Hematopoietic multipotent progenitor cell (in vitro differentiated cells): ENCODE measurements around the gene MTFR2. TPM values are rescaled to one million over a fixed set of nuclear protein-coding genes. Genes with fewer than 3 reads are reported as not detected.

Experiments used
- DNase-seq, 3 donors: peaks; one replicate each; pipeline ENCODE4 v3.0.0-alpha.2; 2011 to 2015; ENCODE audit warnings: low read depth in 2 of 3, low spot score in 2 of 3
- total RNA-seq: library from RNA; depleted of rRNA; stranded (reverse); fragments of >200 nt; gene quantifications from one replicate; pipeline ENCODE4 v1.2.3, GENCODE V29; 2012

Gene MTFR2
- 1.9 TPM for total RNA-seq

- peak; percentile 80 to 100 (median 98) for DNase-seq
These were observed at the start of gene MTFR2 for GRCh38 chr6:136249811-136250685. TSS of gene MTFR2 (minus strand) at chr6:136250311. CDS start at chr6:136249099, 1,212 bp downstream.

DNA sequence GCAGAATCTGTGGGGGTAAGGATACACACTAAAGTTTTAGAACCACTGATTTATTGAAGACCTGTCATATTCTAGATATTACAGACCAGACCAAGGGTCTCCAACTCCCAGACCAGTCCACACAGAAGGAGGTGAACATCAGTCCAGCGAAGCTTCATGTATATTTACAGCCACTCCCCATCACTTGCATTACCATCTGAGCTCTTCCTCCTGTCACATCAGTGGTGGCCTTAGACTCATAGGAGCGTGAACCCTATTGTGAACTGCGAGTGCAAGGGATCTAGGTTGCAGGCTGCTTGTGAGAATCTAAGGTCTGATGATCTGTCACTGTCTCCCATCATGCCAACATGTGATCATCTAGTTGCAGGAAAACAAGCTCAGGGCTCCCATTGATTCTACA is 44.5 kb upstream of the MTFR2 start:
- DNase-seq = no peak

GRCh38 chr6:136290410-136291010 is 40.4 kb upstream of the MTFR2 start:
- peak; percentile 83 to 97 (median 92) for DNase-seq

DNA sequence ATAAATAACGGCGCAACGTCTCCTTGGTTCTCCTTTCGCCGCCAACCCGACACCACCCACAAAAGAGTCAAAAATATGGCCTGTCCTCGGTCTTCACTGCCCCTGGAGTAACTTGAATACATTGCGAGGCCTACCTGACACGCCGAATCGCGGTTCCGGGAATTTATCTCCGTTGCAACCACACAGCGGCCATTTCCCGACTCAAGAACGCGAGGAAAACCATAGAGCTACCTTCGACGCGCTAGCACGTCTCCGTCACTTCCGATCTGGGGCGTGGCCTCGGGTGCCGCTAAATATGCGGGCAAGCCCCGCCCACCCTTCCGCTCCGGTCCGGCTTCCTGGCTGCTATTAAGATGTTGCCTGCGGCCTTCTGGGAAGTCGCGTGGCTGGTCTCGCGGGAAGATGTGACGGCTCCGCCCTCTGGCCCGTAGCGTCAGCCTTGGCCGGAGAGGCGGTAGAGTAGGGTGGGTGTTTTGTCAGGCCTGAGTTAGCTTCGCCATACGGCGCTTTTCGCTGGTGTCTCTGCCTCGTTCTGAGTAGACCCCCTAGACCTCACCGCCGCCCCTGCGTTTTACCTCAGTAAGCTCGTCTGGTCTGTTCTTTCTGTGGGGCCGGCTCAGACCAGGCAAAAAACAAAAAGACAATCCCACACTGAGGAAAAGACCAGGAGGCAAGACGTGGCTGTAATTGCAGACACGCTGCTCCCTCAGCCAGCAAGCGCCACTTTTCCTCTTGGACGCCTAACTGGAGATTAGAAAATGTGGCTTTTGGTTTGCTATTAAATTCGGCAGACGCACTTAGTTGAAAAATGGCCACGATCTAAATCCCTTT is 39.7 kb upstream of the MTFR2 start, which contains the start of gene BCLAF1:
BCLAF1 (minus strand) TSS at position 268 of the 831 bp plus-strand sequence. CDS start 9,980 bp downstream, outside the sequence.
- peak; percentile 99 to 100 (median 100) for DNase-seq

DNA sequence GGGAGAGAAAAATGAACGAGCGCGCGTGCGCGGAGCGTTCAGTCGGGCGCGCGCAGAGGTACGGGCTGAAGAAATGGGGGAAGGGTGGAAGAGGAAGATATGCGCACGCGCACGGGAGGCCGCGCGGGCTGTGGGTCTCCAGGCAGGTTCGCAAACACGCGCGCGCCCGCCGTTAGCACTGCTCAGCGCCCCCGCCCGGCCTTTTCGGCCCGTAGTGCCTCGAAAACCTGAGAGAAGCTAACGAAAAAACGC is 39.1 kb upstream of the MTFR2 start:
- DNase-seq = peak; percentile 91 to 96 (median 92)

DNA sequence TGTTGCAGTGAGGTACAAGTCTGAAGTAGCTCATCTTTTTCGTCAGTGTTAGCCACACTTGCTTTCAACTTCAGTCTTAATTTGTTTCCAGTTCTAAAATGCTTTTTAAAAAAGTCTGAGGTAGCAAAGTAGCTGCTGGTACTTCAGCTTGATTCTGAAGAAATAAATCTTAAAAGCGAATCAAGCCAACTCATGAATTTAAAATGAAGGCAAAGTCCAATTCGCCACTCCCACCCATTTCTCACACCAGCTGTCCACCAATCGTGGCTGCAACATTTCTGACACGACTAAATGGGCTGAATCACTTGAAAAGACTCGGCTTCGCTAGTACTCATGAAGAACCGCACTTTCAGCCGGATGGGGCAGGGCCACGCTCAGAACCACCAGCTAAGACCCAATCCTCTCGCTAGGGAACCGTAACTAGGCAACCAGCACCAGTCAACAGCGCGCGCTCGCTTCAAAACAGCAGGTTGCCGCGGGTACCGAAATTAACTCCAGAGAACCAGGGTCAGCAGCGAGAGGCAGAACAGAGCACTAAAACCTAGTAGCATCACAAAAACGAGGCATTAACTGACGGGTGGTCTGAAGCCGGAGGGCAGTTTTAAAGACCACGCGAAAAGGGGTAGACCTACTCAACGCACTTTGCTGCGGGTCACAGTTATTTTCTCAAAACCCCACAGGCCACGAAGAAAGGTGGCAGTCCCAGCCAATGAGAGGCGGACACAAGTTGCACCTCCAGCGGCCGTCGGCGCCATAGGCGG is 38.6 kb upstream of the MTFR2 start:
- peak; percentile 83 to 96 (median 96) for DNase-seq

DNA sequence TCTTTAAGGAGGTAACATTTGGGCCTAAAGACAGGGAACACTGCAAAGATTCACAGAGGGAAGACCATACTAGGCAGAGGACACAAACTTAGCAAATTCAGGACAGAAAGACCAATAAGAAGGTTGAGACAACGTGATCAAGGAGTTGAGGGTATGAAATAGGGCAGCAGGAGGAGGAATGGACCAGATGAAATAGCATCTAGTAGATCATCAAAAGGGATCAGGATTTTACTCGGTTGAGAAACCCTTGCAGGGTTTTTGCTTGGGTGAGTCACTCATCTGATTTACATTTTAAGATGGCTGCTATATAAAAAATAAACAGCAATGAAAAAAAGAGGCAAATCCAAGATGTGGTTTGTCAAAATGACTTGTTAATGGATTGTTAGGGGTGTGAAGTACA is 34.8 kb upstream of the MTFR2 start:
- peak in 2 of 3 donors; percentile 16 to 21 for DNase-seq

DNA sequence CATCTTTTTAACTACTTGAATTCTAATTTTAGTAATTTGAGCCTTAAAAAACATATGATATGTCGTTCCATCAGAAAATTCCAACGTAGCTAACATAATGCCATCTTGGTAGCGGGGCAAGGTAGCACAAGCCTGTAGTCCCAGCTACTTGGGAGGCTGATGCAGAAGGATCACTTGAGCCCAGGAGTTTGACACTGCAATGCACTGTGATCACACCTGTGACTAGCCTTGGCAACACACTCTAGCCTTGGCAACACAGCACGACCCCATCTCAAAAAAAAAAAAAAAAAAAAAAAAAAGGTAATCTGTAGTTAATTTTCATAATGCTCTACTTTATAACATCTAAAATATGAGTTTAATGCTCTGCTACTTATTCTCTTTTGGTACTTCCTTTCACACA is 32.8 kb upstream of the MTFR2 start:
- no peak for DNase-seq

DNA sequence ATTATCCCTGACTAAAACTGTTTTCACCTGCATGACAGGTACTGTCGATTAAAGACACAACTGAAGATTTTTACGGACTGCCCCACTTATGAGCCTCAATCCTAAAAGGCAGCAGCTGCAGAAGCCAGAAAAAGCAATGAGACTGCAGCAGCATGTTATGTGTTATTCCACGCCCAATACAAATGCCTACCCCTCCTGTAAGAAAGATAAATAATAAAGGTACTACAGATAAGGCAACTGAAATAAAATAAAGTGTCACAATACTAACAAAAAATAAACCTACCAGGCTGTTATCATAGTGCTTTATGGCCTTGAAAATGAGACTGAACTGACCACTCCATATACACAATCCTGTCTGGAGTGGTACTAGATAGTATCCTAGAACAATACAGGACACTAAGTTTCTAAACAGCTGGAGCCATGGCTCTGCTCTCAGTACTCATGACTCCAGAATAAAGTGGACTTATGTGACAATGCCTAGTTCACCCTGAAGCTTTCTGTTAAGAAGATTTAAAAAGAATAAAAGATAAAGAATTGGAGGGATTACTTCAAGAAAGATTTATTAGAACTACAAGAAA is 30.0 kb upstream of the MTFR2 start:
- DNase-seq = no peak

- no peak for DNase-seq
These were observed 24.0 kb upstream of the MTFR2 start for GRCh38 chr6:136274062-136274461.

DNA sequence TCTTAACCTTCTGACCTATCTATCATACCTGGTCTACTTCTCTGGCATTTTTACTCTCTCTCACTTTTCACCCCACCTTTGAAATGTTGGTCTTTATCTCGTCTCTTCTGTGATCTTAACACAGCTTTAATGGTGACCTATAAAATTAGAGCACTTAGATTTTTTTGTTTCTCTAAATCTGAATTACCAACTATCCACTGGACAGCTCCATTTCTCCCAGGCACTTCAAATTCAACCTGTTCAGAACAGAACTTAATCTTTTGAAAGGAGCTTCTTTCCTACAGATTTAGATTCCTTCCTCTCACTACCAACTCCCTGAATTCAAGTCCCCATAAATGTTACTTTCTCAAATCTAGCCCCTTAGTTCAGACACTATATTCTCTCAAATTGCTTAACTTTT is 15.0 kb upstream of the MTFR2 start:
- no peak for DNase-seq

DNA sequence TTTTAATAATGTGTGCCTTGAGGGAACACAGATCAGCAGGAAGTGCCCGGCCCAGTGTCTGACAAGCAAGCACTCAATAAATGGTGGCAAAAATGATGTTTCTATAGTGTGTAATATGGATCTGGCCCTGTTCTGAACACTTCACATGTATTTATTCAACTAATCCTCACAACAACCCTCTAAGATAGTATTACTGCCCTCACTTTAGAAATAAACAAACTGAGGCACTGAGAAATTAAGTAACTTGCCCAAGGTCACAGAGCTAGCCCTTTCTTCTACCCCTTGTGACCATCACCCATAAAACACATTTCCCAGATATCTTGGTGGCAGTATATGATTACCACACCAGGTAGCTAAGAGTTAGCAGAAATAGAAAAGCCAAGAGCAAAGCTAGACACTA is 12.8 kb upstream of the MTFR2 start:
- DNase-seq = no peak

DNA sequence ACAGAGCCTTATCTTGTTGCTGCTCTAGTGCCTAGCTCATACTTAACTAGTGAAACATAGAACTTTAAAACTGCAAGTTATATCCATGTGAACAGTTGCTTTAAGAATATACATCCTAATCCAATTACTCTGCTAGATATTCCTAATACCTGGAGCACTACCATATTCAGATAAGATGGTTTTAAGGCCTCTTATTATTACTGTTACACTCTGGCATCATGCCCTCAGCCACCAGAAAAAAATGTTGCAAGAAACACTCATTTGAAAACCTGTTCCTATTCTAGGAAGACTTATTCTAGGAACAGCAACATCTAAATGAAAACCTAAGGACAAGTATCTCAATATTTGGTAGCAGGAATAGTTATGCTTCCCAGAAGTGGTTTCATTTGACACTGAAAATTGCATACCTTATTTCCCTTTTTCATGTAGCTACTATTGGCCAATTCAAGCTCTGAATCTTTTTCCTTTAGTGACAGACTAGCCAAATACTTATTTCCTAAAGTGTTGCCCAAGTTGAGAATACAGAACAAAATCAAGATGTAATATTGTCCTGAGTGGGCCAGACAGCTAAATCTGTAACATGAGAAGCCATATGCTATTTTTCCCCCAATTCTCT is 4.8 kb upstream of the MTFR2 start:
- no peak for DNase-seq

DNA sequence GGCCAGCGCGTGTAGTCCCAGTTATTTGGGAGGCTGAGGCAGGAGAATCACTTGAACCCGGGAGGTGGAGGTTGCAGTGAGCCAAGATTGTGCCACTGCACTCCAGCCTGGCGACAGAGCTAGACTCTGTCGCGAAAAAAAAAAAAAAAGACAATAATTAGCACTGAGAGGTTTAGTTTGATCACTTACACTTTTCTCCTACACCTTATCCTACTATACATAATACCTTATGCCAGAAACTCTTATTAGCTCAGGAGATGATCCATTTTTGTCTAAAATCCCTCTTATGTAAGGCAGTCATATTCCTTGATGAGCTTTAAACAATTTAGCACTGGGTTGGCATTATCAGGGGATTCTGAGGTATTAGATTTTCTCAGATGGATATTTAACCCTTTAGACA is 3.6 kb upstream of the MTFR2 start:
- DNase-seq = no peak

- DNase-seq = no peak
These were observed 2.3 kb upstream of the MTFR2 start for GRCh38 chr6:136252441-136252840.

DNA sequence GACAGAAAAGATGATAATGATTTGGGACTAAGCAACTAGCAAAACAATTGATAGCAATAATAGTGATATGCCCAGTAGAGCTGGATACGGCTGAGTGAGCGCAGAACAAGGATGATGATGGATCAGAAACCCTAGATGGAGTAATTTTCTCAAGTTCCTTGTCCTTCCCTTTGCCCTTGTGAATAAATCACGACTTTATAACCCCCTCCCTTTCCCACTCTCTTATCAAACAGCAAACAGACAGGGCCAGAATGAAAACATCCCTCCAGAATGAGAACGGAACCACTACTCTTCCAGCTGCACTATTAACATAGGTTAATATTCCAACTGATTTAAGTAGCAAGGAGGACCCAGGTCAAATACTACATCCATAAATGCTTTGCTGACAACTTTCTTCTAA is 1.3 kb upstream of the MTFR2 start:
- DNase-seq = no peak

DNA sequence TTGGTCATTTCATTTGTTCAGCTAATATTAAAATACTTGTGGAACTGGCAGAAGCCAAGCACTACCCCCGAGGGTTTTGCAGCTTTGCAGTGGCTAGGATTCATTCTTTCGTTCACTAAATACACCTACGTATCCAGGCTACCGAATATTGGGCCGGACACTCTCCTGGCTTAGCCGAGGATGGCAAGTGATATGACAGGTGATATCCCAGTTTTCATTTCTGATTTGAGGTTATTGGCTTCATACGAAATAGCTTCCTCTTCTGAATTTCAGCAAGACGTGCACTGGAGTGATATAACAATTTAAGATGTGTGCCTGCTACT is 536 bp upstream of the MTFR2 start:
- DNase-seq = no peak

DNA sequence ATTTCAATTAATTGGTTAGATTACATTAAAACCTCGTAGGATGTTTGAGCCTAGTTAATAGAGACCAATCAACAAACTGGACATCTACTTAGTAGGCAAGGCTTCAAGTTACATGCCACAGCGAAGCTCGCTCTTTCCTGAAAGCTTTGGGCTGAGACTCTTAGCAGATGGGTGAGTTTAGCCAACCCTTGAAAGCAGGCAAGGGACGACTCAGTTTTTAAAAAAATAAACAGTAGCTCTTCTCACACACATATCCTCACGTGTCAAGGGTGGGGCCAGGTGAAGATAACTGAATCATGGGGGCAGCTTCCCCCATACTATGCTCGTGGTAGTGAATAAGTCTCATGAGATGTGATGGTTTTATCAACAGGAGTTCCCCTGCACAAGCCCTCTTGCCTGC is 775 bp downstream of the MTFR2 start:
- no peak for DNase-seq

GRCh38 chr6:136244061-136244616 is 6.0 kb downstream of the MTFR2 start:
- no peak for DNase-seq
